H1 (cell line): ENCODE data around the gene SIGLEC7.

Experiments
- CHD2 ChIP-seq: IDR thresholded peaks from 2 replicates; pipeline ENCODE4 v1.6.1; 2012; ENCODE audit warnings: low read length, improper control_type of control experiment
- CTCF ChIP-seq, 3 experiments: IDR thresholded peaks; 1 replicate in 2 of 3; 2 replicates in 1 of 3; pipeline versions ENCODE4 v1.5.1 to v1.6.1; 2011; ENCODE audit warnings: low read length in 3 of 3, mild to moderate bottlenecking in 3 of 3, inconsistent platforms in 2 of 3, low read depth in 1 of 3, moderate library complexity in 1 of 3; ENCODE audit not compliant: insufficient read depth in 1 of 3; ENCODE audit errors: control extremely low read depth in 1 of 3
- EZH2 ChIP-seq: fragments of 200-600 bp; sonication (generic); IDR thresholded peaks from 2 replicates; pipeline ENCODE4 v1.7.1; 2012; ENCODE audit warnings: low read depth, mild to moderate bottlenecking, moderate library complexity, low read length, inconsistent platforms; ENCODE audit not compliant: severe bottlenecking
- GABPA ChIP-seq: IDR thresholded peaks from 2 replicates; pipeline ENCODE4 v1.6.1; 2011; ENCODE audit warnings: mild to moderate bottlenecking, low read length, moderate library complexity, borderline replicate concordance; ENCODE audit not compliant: insufficient read depth
- HDAC2 ChIP-seq, 2 experiments: fragments of 300-600 bp in 1 of 2; sonication (generic) in 1 of 2; IDR thresholded peaks; 2 replicates each; pipeline ENCODE4 v1.6.1; 2011 to 2012; ENCODE audit warnings: low read depth in 2 of 2, low read length in 2 of 2, mild to moderate bottlenecking in 2 of 2, moderate library complexity in 2 of 2, borderline replicate concordance in 1 of 2, inconsistent platforms in 1 of 2
- MAX ChIP-seq: IDR thresholded peaks from 2 replicates; pipeline ENCODE4 v1.6.1; 2012; ENCODE audit warnings: inconsistent platforms
- POLR2AphosphoS5 ChIP-seq: IDR thresholded peaks from 2 replicates; pipeline ENCODE4 v1.6.1; 2011; ENCODE audit warnings: low read depth, low read length
- RAD21 ChIP-seq, 2 experiments: IDR thresholded peaks in 1 of 2; conservative IDR thresholded peaks in 1 of 2; 2 replicates each; pipeline ENCODE4 v1.6.1; 2011; ENCODE audit warnings: low read depth in 2 of 2, low read length in 2 of 2, improper control_type of control experiment in 1 of 2, inconsistent platforms in 1 of 2, mild to moderate bottlenecking in 1 of 2, moderate library complexity in 1 of 2
- SP1 ChIP-seq: IDR thresholded peaks from 2 replicates; pipeline ENCODE4 v1.6.1; 2011; ENCODE audit warnings: low read depth, low read length
- YY1 ChIP-seq: IDR thresholded peaks from 2 replicates; pipeline ENCODE4 v1.6.1; 2011; ENCODE audit warnings: low read depth, mild to moderate bottlenecking, low read length

GRCh38 chr19:51141181-51141580, 920 bp upstream of the SIGLEC7 start:
- no peak for TF ChIP-seq POLR2AphosphoS5
- TF ChIP-seq EZH2: no peak
- TF ChIP-seq CTCF (IDR thresholded peaks at IDR 0.05; ENCODE audit: control extremely low read depth in 1 of 3, insufficient read depth in 1 of 3, low read depth in 1 of 3, low read length in 3 of 3): no peak
- no peak for TF ChIP-seq CHD2
- TF ChIP-seq GABPA: no peak
- TF ChIP-seq YY1: no peak
- TF ChIP-seq RAD21 (IDR thresholded peaks at IDR 0.05 in 1 of 2, conservative IDR thresholded peaks at IDR 0.05 in 1 of 2; ENCODE audit: low read depth in 2 of 2, low read length in 2 of 2): no peak
- TF ChIP-seq HDAC2 (IDR thresholded peaks at IDR 0.05; ENCODE audit: borderline replicate concordance in 1 of 2, low read depth in 2 of 2, low read length in 2 of 2): no peak
- no peak for TF ChIP-seq SP1
- TF ChIP-seq MAX: no peak
